Measurements from ENCODE around the gene NRAP.

GRCh38 chr10:113566888-113567287, 97.0 kb downstream of the NRAP start:
- TF ChIP-seq, protein P1, sequence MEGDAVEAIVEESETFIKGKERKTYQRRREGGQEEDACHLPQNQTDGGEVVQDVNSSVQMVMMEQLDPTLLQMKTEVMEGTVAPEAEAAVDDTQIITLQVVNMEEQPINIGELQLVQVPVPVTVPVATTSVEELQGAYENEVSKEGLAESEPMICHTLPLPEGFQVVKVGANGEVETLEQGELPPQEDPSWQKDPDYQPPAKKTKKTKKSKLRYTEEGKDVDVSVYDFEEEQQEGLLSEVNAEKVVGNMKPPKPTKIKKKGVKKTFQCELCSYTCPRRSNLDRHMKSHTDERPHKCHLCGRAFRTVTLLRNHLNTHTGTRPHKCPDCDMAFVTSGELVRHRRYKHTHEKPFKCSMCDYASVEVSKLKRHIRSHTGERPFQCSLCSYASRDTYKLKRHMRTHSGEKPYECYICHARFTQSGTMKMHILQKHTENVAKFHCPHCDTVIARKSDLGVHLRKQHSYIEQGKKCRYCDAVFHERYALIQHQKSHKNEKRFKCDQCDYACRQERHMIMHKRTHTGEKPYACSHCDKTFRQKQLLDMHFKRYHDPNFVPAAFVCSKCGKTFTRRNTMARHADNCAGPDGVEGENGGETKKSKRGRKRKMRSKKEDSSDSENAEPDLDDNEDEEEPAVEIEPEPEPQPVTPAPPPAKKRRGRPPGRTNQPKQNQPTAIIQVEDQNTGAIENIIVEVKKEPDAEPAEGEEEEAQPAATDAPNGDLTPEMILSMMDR (IDR thresholded peaks at IDR 0.05): no peak
- TF ChIP-seq POLR2A (IDR thresholded peaks at IDR 0.05): no peak
